GM18868 (cell line): ENCODE data around the gene CCDC85A.

ENCODE experiments used
- ATAC-seq: cut with Tn5 transposase; IDR thresholded peaks from one replicate; pipeline ENCODE4 v1.9.1; 2021; ENCODE audit warnings: mild to moderate bottlenecking, moderate library complexity; ENCODE audit not compliant: unreplicated experiment

Gene CCDC85A

DNA sequence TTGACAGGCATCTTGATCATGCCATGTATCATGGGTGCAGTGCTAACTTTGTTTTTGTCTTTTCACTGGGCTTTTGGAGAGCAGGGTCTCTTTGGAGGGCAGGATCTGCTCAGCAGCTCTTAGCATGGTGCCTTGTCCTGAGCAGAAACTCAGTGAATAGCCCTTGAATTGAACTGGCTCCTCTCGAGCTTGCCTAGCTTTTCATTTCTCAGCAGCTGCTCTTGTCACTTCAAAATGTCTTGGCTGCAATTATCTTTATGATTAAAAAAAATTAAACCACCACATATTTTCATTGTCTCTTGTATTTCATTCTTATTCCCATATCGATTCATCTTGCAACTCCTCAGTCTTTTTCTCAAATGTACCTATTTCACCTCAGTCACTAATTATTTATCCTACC is 50.5 kb downstream of the CCDC85A start:
- ATAC-seq: no peak

GRCh38 chr2:56239030-56239429 is 55.2 kb downstream of the CCDC85A start:
- no peak for ATAC-seq

GRCh38 chr2:56239437-56239836 is 55.6 kb downstream of the CCDC85A start:
- ATAC-seq: no peak

- no peak for ATAC-seq
These were observed 56.4 kb downstream of the CCDC85A start for GRCh38 chr2:56240210-56240609.

DNA sequence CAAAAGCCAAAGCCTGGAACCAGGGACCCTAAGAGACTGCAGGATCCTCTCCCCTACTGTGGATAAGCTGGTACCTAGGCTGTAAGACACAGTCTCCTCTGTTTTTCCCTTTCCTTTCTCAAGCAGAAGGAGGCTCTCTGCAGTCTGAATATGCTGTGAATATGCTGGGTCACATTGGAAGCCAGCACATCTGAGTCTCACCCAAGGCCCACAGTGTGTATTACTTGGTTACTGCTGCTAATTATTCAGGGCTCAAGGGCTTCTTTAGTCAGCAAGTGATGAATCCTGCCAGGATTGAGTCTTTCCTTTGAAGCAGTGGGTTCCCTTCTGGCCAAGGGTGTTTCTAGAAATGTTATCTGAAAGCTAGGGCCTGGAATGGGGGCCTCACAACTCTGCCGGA is 60.7 kb downstream of the CCDC85A start:
- no peak for ATAC-seq

GRCh38 chr2:56244911-56245530 is 61.2 kb downstream of the CCDC85A start:
- no peak for ATAC-seq

GRCh38 chr2:56248965-56249742 is 65.4 kb downstream of the CCDC85A start:
- ATAC-seq: no peak

GRCh38 chr2:56250153-56250729 is 66.5 kb downstream of the CCDC85A start:
- no peak for ATAC-seq

GRCh38 chr2:56260415-56260814 is 76.6 kb downstream of the CCDC85A start:
- no peak for ATAC-seq

- ATAC-seq: no peak
These were observed 78.5 kb downstream of the CCDC85A start for GRCh38 chr2:56262241-56262640.

DNA sequence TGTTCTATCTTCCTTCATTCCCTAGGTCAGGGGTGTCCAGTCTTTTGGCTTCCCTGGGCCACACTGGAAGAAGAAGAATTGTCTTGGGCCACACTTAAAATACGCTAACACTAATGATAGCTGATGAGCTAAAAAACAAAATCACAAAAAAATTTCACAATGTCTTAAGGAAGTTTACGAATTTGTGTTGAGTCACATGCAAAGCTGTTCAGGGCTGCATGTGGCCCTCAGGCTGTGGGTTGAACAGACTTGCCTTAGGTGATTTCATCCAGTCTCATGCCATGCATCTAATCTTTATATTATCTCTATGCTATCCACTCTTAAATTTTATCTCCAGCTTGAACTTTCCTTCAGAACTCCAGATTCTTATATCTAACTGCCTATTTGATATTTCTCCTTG is 80.1 kb downstream of the CCDC85A start:
- no peak for ATAC-seq

DNA sequence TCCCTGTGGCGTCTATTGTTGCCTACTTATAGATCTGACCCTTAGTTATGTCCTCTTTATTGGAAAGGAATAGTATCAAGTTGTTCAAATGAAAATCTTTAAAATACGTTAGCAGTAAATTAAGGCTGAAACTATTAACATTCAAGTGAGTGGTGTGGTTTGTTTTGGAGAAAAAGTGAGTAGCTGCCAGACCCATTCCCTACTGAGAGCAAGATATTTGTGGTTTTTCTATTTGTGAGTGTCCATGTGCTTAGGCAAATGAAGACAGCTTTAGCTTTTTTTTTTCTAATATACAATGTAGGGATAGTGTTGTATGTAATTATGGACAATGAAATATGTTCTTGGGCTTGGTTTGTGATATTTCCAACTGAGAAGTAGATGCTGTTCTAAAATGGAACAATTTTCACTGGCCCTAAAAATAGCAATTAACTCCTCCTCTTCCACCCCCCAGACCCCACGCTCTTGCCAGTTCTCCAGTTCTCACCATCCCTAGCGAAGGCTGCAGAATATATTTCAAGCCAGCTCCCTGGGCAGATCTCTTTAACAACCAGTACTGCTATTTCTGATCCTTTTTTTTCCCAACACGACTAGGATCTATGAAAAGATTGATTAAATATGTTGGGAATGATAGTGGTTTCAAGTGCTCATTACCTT is 83.1 kb downstream of the CCDC85A start:
- no peak for ATAC-seq

- no peak for ATAC-seq
These were observed 83.6 kb downstream of the CCDC85A start for GRCh38 chr2:56267415-56267788.

GRCh38 chr2:56268856-56269255 is 85.1 kb downstream of the CCDC85A start:
- no peak for ATAC-seq

DNA sequence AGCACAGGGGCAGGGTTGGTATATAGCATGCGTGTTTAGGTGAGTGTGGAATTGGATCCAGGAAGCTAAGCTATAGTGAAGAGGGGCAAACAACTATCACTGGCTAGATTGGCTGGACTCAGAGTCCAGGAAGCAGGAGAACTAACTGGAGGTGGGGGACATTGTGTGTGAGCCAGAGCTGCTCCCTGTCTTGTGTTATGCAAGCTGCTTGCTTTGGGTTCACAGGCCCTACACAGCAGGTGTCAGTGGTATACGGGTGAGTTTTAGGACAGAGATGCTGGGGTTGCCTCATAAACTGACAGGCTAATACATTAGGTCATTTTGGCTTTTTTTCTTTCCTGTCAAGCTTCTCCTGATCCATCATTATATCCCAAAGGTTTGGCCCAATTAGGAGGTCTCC is 87.5 kb downstream of the CCDC85A start:
- no peak for ATAC-seq

DNA sequence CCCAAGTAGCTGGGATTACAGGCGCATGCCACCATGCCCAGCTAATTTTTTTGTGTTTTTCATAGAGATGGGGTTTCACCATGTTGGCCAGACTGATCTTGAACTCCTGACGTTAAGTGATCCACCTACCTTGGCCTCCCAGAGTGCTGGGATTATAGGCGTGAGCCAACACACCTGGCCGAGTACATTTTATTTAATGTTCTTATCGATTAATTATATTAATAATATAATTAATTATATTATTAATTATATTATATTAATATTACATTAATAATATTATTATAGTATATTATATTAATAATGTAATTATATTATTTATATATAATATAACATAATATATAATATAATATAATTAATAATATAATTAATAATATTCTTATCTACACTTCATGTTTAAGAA is 101.4 kb downstream of the CCDC85A start:
- no peak for ATAC-seq

GRCh38 chr2:56286936-56287335 is 103.1 kb downstream of the CCDC85A start:
- ATAC-seq: no peak

DNA sequence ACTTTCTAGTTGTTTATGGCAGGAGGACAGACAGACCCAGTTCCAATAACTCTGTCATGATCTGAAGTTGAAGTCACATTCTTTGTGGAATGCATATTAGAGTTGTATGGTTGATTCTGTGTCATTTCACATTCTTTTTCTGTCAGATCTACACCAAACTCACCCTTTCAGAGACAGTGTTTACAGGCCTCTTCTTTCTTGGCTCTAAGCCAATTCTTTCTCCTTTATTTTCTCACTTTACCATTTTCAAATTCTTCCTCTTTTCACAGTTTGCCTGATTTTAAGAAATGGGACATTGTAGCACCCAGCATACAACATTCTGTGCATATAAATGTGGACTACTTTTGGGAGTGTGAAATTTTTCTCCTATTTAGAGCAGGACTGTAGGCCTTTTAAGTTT is 103.7 kb downstream of the CCDC85A start:
- no peak for ATAC-seq

- ATAC-seq: no peak
These were observed 104.2 kb downstream of the CCDC85A start for GRCh38 chr2:56287974-56288373.

GRCh38 chr2:56288838-56289580 is 105.2 kb downstream of the CCDC85A start:
- ATAC-seq: no peak

DNA sequence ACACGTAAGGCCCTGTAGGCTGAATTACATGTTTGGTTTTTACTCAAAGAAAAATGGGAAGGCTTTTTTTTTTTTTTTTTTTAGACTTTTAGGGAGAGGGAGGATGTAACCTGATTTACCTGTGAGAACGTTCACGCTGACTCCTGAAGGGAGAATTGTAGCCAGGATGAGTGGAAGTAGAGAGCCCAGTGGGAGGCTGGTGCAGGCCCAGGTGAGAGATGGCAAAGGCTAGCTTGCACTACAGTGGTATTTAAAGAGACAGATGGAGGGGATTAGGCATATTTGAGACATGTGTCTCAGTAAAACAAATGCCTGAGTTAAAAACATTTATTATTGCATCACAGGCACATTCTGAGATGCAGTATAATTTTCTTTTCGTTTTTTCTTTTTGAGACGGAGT is 107.9 kb downstream of the CCDC85A start:
- ATAC-seq: no peak
